Muscle of arm (tissue), 12 donors: ENCODE measurements around the gene OR7G3. TPM values are rescaled to one million over a fixed set of nuclear protein-coding genes. Genes with fewer than 3 reads are reported as not detected.

ENCODE experiments used
- DNase-seq: peaks from one replicate; pipeline ENCODE4 v3.0.0-alpha.2; 2013
- polyA plus RNA-seq, 12 donors: library from polyadenylated mRNA; unstranded; fragments of 120-200 nt; gene quantifications; one replicate each; pipeline ENCODE4 v1.2.1, GENCODE V29; 2013; ENCODE audit not compliant: insufficient read length in 12 of 12

The OR7G3 gene
- polyA plus RNA-seq, 12 donors: not detected

DNA sequence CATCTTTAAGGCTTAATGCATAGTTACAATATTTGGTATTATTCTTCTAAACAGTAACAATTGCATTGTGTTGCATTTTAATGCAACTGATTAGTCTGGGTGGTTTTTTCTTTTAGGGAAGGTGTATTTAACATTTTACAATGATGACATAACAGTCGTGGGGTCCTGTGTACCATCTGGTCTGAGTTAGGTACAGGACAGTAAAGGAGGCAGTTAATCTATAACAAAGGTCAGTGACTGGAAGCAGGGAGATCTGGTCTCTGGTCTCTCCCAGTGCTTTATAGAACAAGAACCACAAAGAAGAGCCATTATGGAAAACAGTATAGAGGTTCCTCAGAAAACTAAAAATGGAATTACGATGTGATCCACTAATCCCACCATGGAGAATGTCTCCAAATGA lies 16.8 kb downstream of the OR7G3 start:
- DNase-seq: no peak

DNA sequence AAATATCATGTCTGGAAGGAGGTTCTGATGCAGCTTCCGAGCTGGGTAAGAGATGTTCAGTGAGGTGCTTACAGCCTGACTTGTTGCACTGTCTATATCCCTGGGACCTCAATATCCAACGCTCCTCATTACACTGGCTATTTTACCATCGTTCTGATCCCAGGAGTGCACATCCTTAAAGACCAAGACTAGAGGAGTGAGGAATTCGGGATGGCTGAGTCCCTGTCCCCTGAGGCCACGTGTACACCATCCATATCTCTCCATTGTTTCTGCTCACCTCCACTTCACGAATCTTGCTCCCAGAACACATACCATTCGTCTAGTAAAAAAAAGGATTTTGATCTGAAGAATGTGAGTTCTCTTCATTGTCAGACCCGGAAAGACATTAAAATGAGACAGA lies 19.4 kb downstream of the OR7G3 start, which contains the start of gene OR7G2:
OR7G2 (minus strand) TSS at position 101 of the 400 bp plus-strand sequence. CDS start 4,232 bp downstream, outside the sequence.
- no peak for DNase-seq

DNA sequence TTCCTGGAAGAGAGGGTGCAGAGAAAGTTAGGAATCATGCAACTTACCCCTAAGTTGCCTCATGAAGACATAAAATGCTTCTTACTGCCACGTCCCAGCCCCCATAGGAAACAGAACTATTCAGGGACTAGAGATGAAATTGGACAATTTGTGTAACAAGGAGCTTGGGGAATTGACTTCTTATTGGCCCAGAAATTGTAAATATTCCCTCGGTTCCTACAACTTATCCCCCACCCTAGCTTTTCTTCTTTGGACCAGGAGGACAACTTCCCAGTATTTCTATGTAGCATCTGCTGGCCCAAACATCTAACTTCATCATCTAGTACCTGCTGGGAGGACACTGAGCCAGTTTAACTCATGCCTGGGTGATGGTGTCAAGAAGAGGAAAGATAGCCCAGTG lies 40.0 kb downstream of the OR7G3 start, which contains the start of gene OR1M1:
OR1M1 (plus strand) TSS at position 301 of the 400 bp plus-strand sequence. CDS start 6,184 bp downstream, outside the sequence.
- no peak for DNase-seq

DNA sequence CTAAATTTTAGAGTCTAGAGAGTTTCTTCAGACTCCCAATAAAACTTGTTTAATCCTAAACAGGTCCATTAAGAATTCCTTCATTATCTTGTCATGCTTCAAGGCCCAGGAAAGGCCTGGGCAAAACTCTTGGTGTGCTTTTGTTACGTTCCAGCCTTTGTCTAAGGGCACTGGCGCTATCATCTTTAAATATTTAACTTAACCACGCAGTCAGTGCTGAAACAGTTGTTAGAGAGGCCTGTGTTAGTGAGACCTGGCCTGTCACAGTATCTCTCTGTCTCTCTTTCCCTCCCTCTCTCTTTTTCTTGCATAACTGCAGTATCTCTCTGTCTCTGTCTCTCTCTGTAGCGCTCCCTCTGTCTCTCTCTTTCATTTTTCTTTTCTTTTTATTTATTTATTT lies 48.1 kb downstream of the OR7G3 start:
- DNase-seq: no peak

DNA sequence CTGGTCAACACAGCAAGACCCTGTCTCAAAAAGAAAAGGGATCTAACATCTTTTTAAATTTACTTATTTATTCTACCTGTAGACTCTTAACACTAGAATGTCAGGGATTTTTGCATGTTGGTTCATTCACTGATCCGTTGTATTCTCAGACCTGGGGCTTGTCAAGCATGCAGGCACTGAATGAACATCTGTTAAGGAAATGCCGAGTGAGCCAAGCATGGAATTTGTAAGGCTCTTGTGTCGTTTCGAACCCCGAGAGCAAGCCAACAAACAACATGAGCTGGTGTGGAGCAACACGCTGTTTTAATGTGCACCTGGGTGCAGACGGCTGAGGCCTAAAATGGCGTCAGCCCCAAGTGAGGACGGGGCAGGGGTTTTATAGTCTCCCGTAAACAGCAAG lies 49.8 kb downstream of the OR7G3 start:
- DNase-seq: peak; percentile 7

Other genes with a start within 250 kb of the OR7G3 start
- gene MUC16, start 116.5 kb downstream of the OR7G3 start, polyA plus RNA-seq: under 1 TPM in 4 of 12 donors, not detected in 8; 0.03 to 0.97 (median 0.18) TPM
- under 1 TPM in 1 of 12 donors, not detected in 11; 0.07 TPM for gene OR1M1, start 39.9 kb downstream of the OR7G3 start, polyA plus RNA-seq
- under 1 TPM in 2 of 12 donors, not detected in 10; 0.07 to 0.11 TPM for gene OR7G2, start 19.5 kb downstream of the OR7G3 start, polyA plus RNA-seq
- gene OR7G1, start 11.2 kb downstream of the OR7G3 start, polyA plus RNA-seq: not detected
- gene ZNF317, start 13.4 kb upstream of the OR7G3 start, polyA plus RNA-seq: 10 to 100 TPM in 10 of 12 donors, 1 to 10 TPM in 1, not detected in 1; 6.9 to 23.7 (median 21.6) TPM
- gene OR7D2, start 52.0 kb upstream of the OR7G3 start, polyA plus RNA-seq: 1 to 10 TPM in 1 of 12 donors, under 1 TPM in 7, not detected in 4; 0.05 to 1.3 (median 0.11) TPM
- under 1 TPM in 2 of 12 donors, not detected in 10; 0.06 to 0.08 TPM for gene OR7D4, start 92.6 kb upstream of the OR7G3 start, polyA plus RNA-seq
- not detected for gene OR7E24, start 124.0 kb upstream of the OR7G3 start, polyA plus RNA-seq
- gene ZNF699, start 182.9 kb upstream of the OR7G3 start, polyA plus RNA-seq: 1 to 10 TPM in 11 of 12 donors, not detected in 1; 2.6 to 4.2 (median 3.5) TPM
- 10 to 100 TPM in 11 of 12 donors, not detected in 1; 22.1 to 42.9 (median 30.2) TPM for gene ZNF559, start 197.2 kb upstream of the OR7G3 start, polyA plus RNA-seq
- 1 to 10 TPM in 11 of 12 donors, not detected in 1; 4.2 to 8.5 (median 6.2) TPM for gene ZNF177, start 236.1 kb upstream of the OR7G3 start, polyA plus RNA-seq